ENCODE results near the gene METTL25. TPM values are rescaled to one million over a fixed set of nuclear protein-coding genes. Genes with fewer than 3 reads are reported as not detected.

The METTL25 gene
- polyA plus RNA-seq, 10 donors: 6.1 to 11.8 (median 7.6) TPM

DNA sequence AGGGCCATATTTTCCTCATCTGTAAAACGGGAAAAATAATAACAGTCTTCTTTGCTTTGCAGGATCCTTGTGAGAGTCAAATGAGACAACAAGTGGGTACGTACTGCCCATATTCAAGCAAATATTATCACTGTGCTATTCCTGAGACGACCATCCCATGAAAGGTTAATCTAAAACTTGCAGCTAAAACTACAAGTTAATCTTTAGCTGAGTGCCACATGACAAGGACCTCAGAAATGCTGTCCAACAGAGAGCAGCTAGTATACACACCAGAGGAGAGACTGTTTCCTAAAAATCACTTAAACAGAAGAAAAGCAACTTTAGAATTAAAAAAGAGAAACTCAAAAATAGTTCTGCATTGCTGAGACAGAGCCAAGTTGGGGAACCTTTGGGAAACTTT, 165.7 kb downstream of the METTL25 start:
- peak in 1 of 3 donors; percentile 58 for DNase-seq

DNA sequence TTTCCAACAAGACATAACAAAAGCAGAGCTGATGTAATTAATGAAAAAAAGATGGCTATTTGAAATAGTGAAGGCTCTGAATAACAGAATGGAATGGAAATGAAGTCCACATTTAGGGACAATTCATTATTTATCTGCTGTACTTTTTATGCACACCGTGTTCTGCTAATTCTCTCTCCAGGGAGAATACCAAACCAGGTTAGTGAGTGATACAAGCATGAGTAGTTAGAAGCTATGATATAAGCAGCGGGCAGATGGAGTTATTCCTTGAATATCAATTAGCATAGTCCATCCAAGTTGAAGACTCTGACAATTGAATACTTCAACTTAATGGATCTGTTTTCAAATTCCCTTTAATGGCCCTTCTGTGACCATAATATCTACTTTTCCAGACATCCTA, 166.3 kb downstream of the METTL25 start:
- peak in 1 of 3 donors; percentile 64 for DNase-seq

DNA sequence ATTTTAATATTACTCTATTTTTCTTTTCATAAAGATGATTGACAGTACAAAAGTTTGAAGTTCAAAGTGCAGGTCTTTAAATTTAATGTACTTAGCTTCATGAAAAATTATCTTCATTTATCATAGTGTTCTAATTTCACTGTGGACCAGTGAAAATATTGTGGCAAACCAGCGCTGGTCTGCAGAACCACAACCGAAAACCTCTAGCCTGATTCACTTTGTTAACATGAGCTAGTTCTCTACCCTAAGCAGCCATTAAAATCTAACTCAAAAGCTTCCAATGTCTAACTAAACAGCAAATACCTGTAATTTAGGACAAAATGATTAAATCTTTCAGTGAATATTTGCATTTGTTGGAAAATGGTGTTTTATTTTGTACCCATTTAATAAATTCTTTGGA, 167.3 kb downstream of the METTL25 start:
- DNase-seq: no peak

DNA sequence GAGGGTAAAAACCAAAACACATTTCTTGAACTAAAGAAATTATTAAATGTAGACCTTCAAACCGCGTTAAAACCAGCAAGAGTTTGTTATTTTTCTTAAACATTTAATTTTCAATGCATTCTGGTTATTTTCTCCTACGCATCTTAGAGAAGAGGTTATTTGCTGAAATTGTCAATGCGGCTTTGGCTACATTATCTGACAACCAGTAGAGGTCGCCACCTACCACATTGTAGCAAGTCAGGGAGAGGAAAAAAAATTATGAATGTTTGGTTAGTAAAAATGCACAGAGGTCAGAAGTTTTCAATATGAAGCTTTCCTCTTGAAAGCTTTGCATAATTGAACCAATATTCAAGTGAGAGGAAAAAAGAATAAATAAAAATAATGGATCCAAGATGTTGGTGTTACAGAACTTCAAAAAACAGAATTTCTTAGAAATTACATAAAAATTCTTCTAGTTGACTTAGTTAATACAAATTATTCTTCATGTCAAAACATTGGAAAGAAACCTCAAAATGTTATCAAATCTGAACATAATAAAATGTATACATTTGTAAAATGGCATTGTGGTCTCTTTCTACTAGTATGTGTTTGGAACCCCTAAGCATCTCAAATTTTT, 168.9 kb downstream of the METTL25 start:
- peak; percentile 60 to 82 (median 73) for DNase-seq

Other genes starting within 250 kb of the METTL25 start
- 10 to 100 TPM; 31.6 to 45.3 (median 36.9) TPM for gene CCDC59, start 142 bp upstream of the METTL25 start, polyA plus RNA-seq (ENCODE audit: insufficient read length in 10 of 10)